ENCODE data around the gene ANP32E.
A peak's percentile ranks its signal among the peaks of the same experiment; 100 is the strongest.
"Not testable (repeated sequence)": the region's sequence is repeated elsewhere in the genome, so short reads cannot be mapped to it uniquely, and the experiment has no call there.

Gene ANP32E

GRCh38 chr1:150186789-150187559 is 48.9 kb downstream of the ANP32E start:
- H3K4me3 ChIP-seq (ENCODE audit: insufficient read depth, low read depth, low read length): no peak overlapping the region
- H3K9me3 ChIP-seq (ENCODE audit: control insufficient read depth, low read length): no peaks in the 10 kb centered on the region
- 69% methylated on average over 10 of the region's 10 CpGs for WGBS, 2 experiments
- no peaks in the 10 kb centered on the region for H3K36me3 ChIP-seq (ENCODE audit: control insufficient read depth, insufficient read depth, low read length)
- no peaks in the 10 kb centered on the region for H3K27me3 ChIP-seq (ENCODE audit: control insufficient read depth, insufficient read depth, low read length, poor library complexity, severe bottlenecking)
- H3K27ac ChIP-seq (ENCODE audit: insufficient read depth, low read depth, low read length, poor library complexity, severe bottlenecking): no peak overlapping the region
- no peaks in the 10 kb centered on the region for H3K4me1 ChIP-seq (ENCODE audit: control insufficient read depth, insufficient read depth, low read length)

GRCh38 chr1:150186438-150186788 is 49.5 kb downstream of the ANP32E start:
- H3K27ac ChIP-seq (ENCODE audit: insufficient read depth, low read depth, low read length, poor library complexity, severe bottlenecking); H3K27me3 ChIP-seq (ENCODE audit: control insufficient read depth, insufficient read depth, low read length, poor library complexity, severe bottlenecking); H3K4me3 ChIP-seq (ENCODE audit: insufficient read depth, low read depth, low read length); H3K4me1 ChIP-seq (ENCODE audit: control insufficient read depth, insufficient read depth, low read length); H3K36me3 ChIP-seq (ENCODE audit: control insufficient read depth, insufficient read depth, low read length); H3K9me3 ChIP-seq (ENCODE audit: control insufficient read depth, low read length): not testable (repeated sequence)
- 93 to 95% methylated on average over 7 of the region's 7 CpGs for WGBS, 2 experiments

- Histone ChIP-seq H3K4me3 (ENCODE audit: insufficient read depth, low read depth, low read length) (no peak overlapping the region), H3K36me3 (ENCODE audit: control insufficient read depth, insufficient read depth, low read length) (no peaks in the 10 kb centered on the region), H3K27me3 (ENCODE audit: control insufficient read depth, insufficient read depth, low read length, poor library complexity, severe bottlenecking) (no peaks in the 10 kb centered on the region), H3K27ac (ENCODE audit: insufficient read depth, low read depth, low read length, poor library complexity, severe bottlenecking) (no peak overlapping the region), H3K9me3 (ENCODE audit: control insufficient read depth, low read length) (no peaks in the 10 kb centered on the region), H3K4me1 (ENCODE audit: control insufficient read depth, insufficient read depth, low read length) (no peaks in the 10 kb centered on the region)
- WGBS, 2 experiments: 92 to 96% methylated on average over 6 to 7 of the region's 7 CpGs
Observed at GRCh38 chr1:150185481-150185880, 50.4 kb downstream of the ANP32E start.

- WGBS, 2 experiments: 96 to 97% methylated on average over 3 of the region's 3 CpGs
- H3K27ac ChIP-seq (ENCODE audit: insufficient read depth, low read depth, low read length, poor library complexity, severe bottlenecking): no peak overlapping the region
Observed at GRCh38 chr1:150183061-150183460, 52.9 kb downstream of the ANP32E start.

GRCh38 chr1:150182247-150182646 is 53.7 kb downstream of the ANP32E start:
- H3K4me3 ChIP-seq (ENCODE audit: insufficient read depth, low read depth, low read length): no peak overlapping the region
- no peaks in the 10 kb centered on the region for H3K9me3 ChIP-seq (ENCODE audit: control insufficient read depth, low read length)
- H3K4me1 ChIP-seq (ENCODE audit: control insufficient read depth, insufficient read depth, low read length): no peaks in the 10 kb centered on the region
- 79 to 89% methylated on average over 11 of the region's 11 CpGs for WGBS, 2 experiments
- no peaks in the 10 kb centered on the region for H3K36me3 ChIP-seq (ENCODE audit: control insufficient read depth, insufficient read depth, low read length)
- no peaks in the 10 kb centered on the region for H3K27me3 ChIP-seq (ENCODE audit: control insufficient read depth, insufficient read depth, low read length, poor library complexity, severe bottlenecking)
- peak overlapping the region; percentile 5 for H3K27ac ChIP-seq (ENCODE audit: insufficient read depth, low read depth, low read length, poor library complexity, severe bottlenecking)

More at GRCh38 chr1:150183061-150183460, 52.9 kb downstream of the ANP32E start:
- Histone ChIP-seq H3K36me3 (ENCODE audit: control insufficient read depth, insufficient read depth, low read length) (no peaks in the 10 kb centered on the region), H3K9me3 (ENCODE audit: control insufficient read depth, low read length) (no peaks in the 10 kb centered on the region), H3K4me3 (ENCODE audit: insufficient read depth, low read depth, low read length) (no peak overlapping the region), H3K27me3 (ENCODE audit: control insufficient read depth, insufficient read depth, low read length, poor library complexity, severe bottlenecking) (no peaks in the 10 kb centered on the region), H3K4me1 (ENCODE audit: control insufficient read depth, insufficient read depth, low read length) (no peaks in the 10 kb centered on the region)

GRCh38 chr1:150180474-150180873 is 55.4 kb downstream of the ANP32E start:
- H3K36me3 ChIP-seq (ENCODE audit: control insufficient read depth, insufficient read depth, low read length): no peaks in the 10 kb centered on the region
- no peaks in the 10 kb centered on the region for H3K4me1 ChIP-seq (ENCODE audit: control insufficient read depth, insufficient read depth, low read length)
- H3K9me3 ChIP-seq (ENCODE audit: control insufficient read depth, low read length): no peaks in the 10 kb centered on the region
- H3K27ac ChIP-seq (ENCODE audit: insufficient read depth, low read depth, low read length, poor library complexity, severe bottlenecking): no peak overlapping the region
- no peak overlapping the region for H3K4me3 ChIP-seq (ENCODE audit: insufficient read depth, low read depth, low read length)
- H3K27me3 ChIP-seq (ENCODE audit: control insufficient read depth, insufficient read depth, low read length, poor library complexity, severe bottlenecking): no peaks in the 10 kb centered on the region
- WGBS, 2 experiments: 79 to 84% methylated on average over 5 of the region's 5 CpGs

GRCh38 chr1:150179867-150180266 is 56.0 kb downstream of the ANP32E start:
- H3K9me3 ChIP-seq (ENCODE audit: control insufficient read depth, low read length): no peaks in the 10 kb centered on the region
- 92 to 94% methylated on average over 7 of the region's 7 CpGs for WGBS, 2 experiments

GRCh38 chr1:150178548-150178947 is 57.4 kb downstream of the ANP32E start:
- no peaks in the 10 kb centered on the region for H3K36me3 ChIP-seq (ENCODE audit: control insufficient read depth, insufficient read depth, low read length)
- no peaks in the 10 kb centered on the region for H3K9me3 ChIP-seq (ENCODE audit: control insufficient read depth, low read length)
- no peak overlapping the region for H3K4me3 ChIP-seq (ENCODE audit: insufficient read depth, low read depth, low read length)
- H3K27ac ChIP-seq (ENCODE audit: insufficient read depth, low read depth, low read length, poor library complexity, severe bottlenecking): no peak overlapping the region
- H3K4me1 ChIP-seq (ENCODE audit: control insufficient read depth, insufficient read depth, low read length): peaks cover under 1% of the 10 kb centered on the region
- no peaks in the 10 kb centered on the region for H3K27me3 ChIP-seq (ENCODE audit: control insufficient read depth, insufficient read depth, low read length, poor library complexity, severe bottlenecking)

More at GRCh38 chr1:150179867-150180266, 56.0 kb downstream of the ANP32E start:
- Histone ChIP-seq H3K27ac (ENCODE audit: insufficient read depth, low read depth, low read length, poor library complexity, severe bottlenecking) (no peak overlapping the region), H3K27me3 (ENCODE audit: control insufficient read depth, insufficient read depth, low read length, poor library complexity, severe bottlenecking) (no peaks in the 10 kb centered on the region), H3K36me3 (ENCODE audit: control insufficient read depth, insufficient read depth, low read length) (no peaks in the 10 kb centered on the region), H3K4me1 (ENCODE audit: control insufficient read depth, insufficient read depth, low read length) (no peaks in the 10 kb centered on the region), H3K4me3 (ENCODE audit: insufficient read depth, low read depth, low read length) (no peak overlapping the region)

- H3K27ac ChIP-seq (ENCODE audit: insufficient read depth, low read depth, low read length, poor library complexity, severe bottlenecking): no peak overlapping the region
Observed at GRCh38 chr1:150176593-150176992, 59.3 kb downstream of the ANP32E start.

GRCh38 chr1:150173141-150173585 is 62.7 kb downstream of the ANP32E start:
- peak overlapping the region; percentile 82 for H3K27ac ChIP-seq (ENCODE audit: insufficient read depth, low read depth, low read length, poor library complexity, severe bottlenecking)
- no peaks in the 10 kb centered on the region for H3K36me3 ChIP-seq (ENCODE audit: control insufficient read depth, insufficient read depth, low read length)
- H3K9me3 ChIP-seq (ENCODE audit: control insufficient read depth, low read length): no peaks in the 10 kb centered on the region
- 52 to 59% methylated on average over 7 of the region's 7 CpGs for WGBS, 2 experiments
- no peaks in the 10 kb centered on the region for H3K27me3 ChIP-seq (ENCODE audit: control insufficient read depth, insufficient read depth, low read length, poor library complexity, severe bottlenecking)
- no peak overlapping the region for H3K4me3 ChIP-seq (ENCODE audit: insufficient read depth, low read depth, low read length)
- H3K4me1 ChIP-seq (ENCODE audit: control insufficient read depth, insufficient read depth, low read length): peaks cover 9% of the 10 kb centered on the region

More at GRCh38 chr1:150176593-150176992, 59.3 kb downstream of the ANP32E start:
- H3K4me3 ChIP-seq (ENCODE audit: insufficient read depth, low read depth, low read length): no peak overlapping the region
- H3K36me3 ChIP-seq (ENCODE audit: control insufficient read depth, insufficient read depth, low read length): no peaks in the 10 kb centered on the region
- WGBS, 2 experiments: 80 to 90% methylated on average over 3 of the region's 3 CpGs
- H3K4me1 ChIP-seq (ENCODE audit: control insufficient read depth, insufficient read depth, low read length): peaks cover 9% of the 10 kb centered on the region
- no peaks in the 10 kb centered on the region for H3K27me3 ChIP-seq (ENCODE audit: control insufficient read depth, insufficient read depth, low read length, poor library complexity, severe bottlenecking)
- no peaks in the 10 kb centered on the region for H3K9me3 ChIP-seq (ENCODE audit: control insufficient read depth, low read length)
